T-helper 2 cell treated with Interferon-gamma antibody and Interleukin-4, amounts not matched to agents 100 ng/mL and 5 ng/mL, for 36 hours (primary cell): ENCODE results near the gene CDIPT. TPM values are rescaled to one million over a fixed set of nuclear protein-coding genes. Genes with fewer than 3 reads are reported as not detected.
"Not testable (repeated sequence)": the region's sequence is repeated elsewhere in the genome, so short reads cannot be mapped to it uniquely, and the experiment has no call there.

Experiments
- intact Hi-C: fragments of 100-400 bp; cut with micrococcal nuclease; formaldehyde crosslinking; loops from one replicate; pipeline ENCODE4 v1.15.1; 2023
- total RNA-seq: library from RNA; stranded (reverse); gene quantifications from 2 replicates; pipeline ENCODE4 v1.2.3, GENCODE V29; 2022

CDIPT gene, protein sequence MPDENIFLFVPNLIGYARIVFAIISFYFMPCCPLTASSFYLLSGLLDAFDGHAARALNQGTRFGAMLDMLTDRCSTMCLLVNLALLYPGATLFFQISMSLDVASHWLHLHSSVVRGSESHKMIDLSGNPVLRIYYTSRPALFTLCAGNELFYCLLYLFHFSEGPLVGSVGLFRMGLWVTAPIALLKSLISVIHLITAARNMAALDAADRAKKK
- 60.2 and 61.4 TPM in 2 replicates for total RNA-seq

GRCh38 chr16:29862884-29863668, at the start of gene CDIPT:
TSS of gene CDIPT (minus strand) at chr16:29863226. CDS start at chr16:29862857, 369 bp downstream.
- intact Hi-C loops, result loop anchor here (1.0 to 5.0 kb wide), 5 partner anchors 47 to 161 kb away; partner anchors contain the start of genes INO80E, KCTD13 and PAGR1

- intact Hi-C loops, result no loop called here
Measured at GRCh38 chr16:29912087-29912486, 49.1 kb upstream of the CDIPT start.

DNA sequence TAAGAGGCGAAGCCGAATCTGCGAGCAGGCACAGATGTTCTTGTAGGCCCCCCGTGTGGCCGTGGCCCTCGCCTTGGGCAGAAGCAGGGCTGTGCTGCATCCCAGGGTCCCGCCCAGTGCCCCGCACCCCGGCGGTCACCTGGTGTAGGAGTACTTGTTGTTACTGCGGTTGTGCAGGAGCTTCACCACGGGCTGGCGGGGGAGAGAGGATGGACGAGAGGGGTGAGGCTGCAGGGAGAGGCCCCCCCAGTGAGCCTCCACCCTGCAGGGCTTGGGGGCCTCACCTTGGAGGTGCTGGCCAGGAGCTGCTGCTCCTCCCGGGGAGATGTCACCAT, 48.6 kb upstream of the CDIPT start:
- intact Hi-C loops, result no loop called here

- intact Hi-C loops, result no loop called here
Measured at GRCh38 chr16:29910819-29911675, 48.0 kb upstream of the CDIPT start.

- intact Hi-C loops, result not testable (repeated sequence)
Measured at GRCh38 chr16:29909851-29910250, 46.8 kb upstream of the CDIPT start.

GRCh38 chr16:29909391-29909790, 46.4 kb upstream of the CDIPT start:
- intact Hi-C loops, result no loop called here

DNA sequence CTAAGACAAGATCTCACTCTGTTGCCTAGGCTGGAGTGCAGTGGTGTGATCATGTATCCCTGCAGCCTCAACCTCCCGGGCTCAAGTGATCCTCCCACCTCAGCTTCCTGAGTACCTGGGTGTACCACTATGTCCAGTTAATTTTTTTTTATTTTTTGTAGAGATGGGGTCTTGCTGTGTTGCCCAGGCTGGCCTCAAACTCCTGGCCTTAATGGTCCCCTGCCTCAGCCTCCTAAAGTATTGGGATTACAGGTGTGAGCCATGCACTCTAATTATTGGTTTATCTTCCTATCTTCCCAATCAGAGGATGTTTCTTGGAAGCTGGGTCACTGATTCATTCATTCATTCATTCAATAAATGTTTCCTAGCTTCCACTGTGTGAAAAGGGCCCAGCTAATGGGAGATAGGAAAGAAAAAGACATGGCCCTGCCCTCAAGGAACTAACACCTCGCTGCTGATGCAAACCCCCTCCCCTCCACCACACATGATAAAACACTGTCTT, 45.7 kb upstream of the CDIPT start:
- intact Hi-C loops, result no loop called here

GRCh38 chr16:29907973-29908372, 44.9 kb upstream of the CDIPT start:
- intact Hi-C loops, result no loop called here

DNA sequence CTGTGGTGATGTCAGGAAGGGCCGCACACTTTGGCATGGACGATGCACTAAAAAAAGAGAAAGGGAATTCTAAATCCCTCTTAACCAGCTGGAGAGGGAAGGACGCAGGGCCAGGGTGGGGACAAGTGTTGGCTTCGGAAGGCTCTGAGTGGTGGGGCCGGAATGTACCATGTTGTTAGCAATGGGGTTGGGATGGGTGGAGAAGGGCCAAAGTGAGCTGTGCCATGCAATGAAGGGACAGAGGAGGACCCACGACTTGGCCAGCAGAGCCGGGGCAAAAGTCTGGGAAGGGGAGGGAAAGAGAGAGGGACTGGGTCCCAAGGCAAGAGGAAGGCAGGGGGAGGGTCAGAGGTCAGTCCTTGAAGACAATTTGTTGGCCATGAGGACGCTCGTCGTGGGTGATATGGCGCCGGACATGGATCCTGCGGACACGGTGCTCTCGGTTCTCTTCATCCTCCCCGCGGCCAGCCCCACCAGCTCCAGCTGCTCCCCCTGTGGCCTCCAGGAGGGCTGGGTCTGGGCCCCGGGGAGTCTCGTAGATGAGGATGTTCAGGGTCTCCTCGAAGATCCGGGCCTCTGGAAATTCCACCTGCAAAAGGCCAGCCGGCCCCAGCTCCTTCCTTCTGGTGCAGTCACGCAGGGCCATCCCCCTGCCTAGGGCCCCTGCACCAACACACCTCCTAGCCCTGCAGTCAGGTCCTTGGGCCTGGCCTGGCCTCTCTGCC, 43.7 kb upstream of the CDIPT start:
- intact Hi-C loops, result no loop called here

- intact Hi-C loops, result no loop called here
Measured at GRCh38 chr16:29905668-29906067, 42.6 kb upstream of the CDIPT start.

DNA sequence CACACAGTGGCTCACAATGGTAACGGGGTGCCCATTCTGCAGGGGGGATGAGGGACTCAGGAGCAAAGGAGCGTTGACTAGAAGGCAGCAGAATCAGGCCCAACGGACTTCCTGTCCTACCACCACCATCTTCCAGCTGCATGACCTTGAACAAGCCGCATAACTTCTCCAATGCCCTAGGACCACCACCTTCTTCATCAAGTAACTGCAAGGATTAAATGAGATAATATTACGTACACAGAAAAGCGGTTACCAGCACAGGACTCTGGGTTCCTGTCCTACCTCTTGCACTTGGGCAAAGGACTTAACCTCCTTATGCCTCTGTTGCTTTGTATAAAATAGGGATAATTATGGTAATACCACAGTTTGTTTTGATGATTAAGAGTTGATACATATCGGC, 41.9 kb upstream of the CDIPT start:
- intact Hi-C loops, result no loop called here

- intact Hi-C loops, result no loop called here
Measured at GRCh38 chr16:29903590-29903989, 40.6 kb upstream of the CDIPT start.

DNA sequence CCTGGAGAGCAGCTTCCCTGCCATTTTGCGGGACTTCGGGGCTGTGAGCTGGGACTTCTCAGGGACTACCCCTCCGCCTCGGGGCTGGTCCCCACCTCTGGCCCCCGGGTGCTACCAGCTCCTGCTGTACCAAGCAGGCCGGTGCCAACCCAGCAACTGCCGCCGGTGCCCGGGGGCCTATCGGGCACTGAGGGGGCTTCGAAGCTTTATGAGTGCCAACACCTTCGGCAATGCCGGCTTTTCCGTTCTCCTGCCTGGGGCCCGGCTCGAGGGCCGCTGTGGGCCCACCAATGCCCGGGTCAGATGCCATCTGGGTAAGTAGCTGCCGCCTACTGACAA, 38.5 kb upstream of the CDIPT start:
- intact Hi-C loops, result no loop called here

DNA sequence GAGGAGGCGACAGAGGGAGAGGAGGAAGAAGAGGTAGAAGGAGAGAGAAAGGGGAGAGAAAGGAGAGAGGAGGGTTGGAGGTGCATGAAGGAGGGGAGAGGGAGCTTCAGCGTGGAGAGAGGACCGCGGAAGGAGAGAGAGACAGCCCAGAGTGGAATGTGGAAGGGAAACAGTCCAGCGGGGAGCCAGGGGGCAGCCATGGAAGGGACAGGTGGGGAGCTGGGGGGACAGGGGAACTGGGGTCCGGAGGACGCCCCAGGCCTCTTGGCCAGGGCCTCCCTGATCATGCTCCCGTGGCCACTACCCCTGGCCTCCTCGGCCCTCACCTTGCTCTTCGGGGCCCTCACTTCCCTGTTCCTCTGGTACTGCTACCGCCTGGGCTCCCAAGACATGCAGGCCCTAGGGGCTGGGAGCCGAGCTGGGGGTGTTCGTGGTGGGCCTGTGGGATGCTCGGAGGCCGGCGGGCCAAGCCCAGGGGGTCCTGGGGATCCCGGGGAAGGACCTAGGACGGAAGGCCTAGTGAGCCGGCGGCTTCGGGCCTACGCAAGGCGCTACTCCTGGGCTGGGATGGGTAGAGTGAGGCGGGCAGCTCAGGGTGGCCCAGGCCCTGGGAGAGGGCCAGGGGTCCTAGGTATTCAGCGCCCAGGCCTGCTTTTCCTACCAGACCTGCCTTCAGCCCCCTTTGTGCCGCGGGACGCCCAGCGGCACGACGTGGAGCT, 38.0 kb upstream of the CDIPT start:
- intact Hi-C loops, result loop anchor here (1.0 kb wide), 1 partner anchor 25 kb away; the partner anchor contains the start of gene KCTD13

DNA sequence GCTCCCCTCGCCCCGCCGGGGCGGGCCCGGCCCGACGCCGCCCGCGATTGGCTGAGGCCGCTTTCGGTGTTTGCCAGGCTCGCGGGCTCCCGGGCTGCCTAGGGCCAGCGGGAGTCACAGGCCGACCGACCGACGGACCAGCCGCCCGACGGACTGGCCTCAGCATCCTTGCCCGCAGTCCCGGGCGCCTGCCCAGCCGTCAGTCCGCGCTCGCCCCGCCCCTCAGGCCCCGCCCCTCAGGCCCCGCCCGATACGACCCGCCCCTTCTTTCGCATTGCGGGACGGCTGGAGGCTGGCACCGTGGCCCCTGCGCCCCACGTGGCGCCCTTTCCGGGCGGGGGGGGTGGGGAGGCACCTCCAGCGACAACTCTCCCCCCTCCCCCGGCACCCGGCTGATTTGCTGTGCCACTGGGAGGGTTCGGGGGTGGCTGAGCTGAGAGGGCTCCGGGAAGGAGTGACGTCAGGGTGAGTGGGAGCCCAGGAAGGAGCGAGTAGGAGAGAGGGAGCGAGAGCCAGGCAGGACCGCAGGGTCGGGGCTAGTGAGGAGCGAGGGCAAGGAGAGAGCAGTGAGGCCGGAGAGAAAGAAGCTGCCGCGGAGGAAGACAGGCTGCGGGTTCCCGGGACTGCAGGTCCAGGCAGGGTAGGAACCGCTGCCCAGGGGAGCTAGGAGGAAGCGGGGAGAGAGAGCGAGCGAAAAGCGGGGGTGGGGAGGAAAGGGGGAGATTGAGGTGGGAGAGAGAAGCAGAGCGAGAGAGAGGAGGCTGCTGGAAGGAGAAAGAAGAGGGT, 37.3 kb upstream of the CDIPT start, which contains the start of gene ASPHD1:
Gene ASPHD1, plus strand, starts transcription at position 387 of the 786 bp plus-strand sequence. CDS start 484 bp downstream, outside the sequence.
- intact Hi-C loops, result loop anchor here (1.0 kb wide), 1 partner anchor 26 kb away; the partner anchor contains the start of gene KCTD13

GRCh38 chr16:29899516-29900101, 36.6 kb upstream of the CDIPT start, which contains the start of gene SEZ6L2:
TSS of gene SEZ6L2 (minus strand) at chr16:29899550. CDS start at chr16:29899019, 531 bp downstream.
- intact Hi-C loops, result loop anchor here (1.0 kb wide), 1 partner anchor 27 kb away; the partner anchor contains the start of gene KCTD13

GRCh38 chr16:29898804-29899515, 35.9 kb upstream of the CDIPT start:
- intact Hi-C loops, result no loop called here

DNA sequence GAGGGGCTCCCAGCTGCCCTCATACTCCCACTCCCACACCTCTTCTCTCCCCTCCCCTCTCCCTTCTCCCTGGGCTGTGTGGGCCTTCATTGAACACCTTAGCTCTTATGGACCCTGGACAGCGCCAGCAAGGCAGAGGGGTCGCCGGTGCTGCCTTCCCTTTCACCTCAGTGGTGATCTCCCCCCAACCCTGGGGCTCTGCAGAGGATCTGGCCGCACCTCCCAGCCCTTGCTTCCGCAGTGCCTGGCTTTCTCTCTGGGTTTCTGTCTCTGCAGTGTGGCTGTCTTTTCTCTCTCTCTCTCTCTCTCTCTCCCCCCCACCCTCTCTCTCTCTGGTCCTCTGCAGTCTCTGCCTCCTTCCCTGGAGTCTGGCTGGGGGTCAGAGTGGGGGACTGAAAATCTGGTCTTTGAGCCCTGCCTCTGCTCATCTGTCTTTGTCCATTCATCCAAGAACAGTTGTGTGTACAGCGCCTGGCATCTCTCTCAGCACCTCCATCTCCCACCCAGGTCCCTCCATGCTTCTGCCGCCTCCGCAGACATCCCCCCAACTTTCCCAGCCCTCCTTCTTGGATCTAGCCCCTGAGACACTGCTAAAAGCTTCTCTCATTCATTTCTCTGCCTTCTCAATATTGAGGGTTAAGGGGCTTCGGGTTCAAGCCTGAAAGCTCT, 35.2 kb upstream of the CDIPT start:
- intact Hi-C loops, result no loop called here
